Renal cortex interstitium (tissue), 11 donors: ENCODE data around the gene KCNT1. TPM values are rescaled to one million over a fixed set of nuclear protein-coding genes. Genes with fewer than 3 reads are reported as not detected.

Source experiments
- DNase-seq, 11 donors: peaks; one replicate each; pipeline ENCODE4 v3.0.0-alpha.2; 2013; ENCODE audit warnings: low read depth in 9 of 11, low spot score in 4 of 11; ENCODE audit errors: extremely low read depth in 1 of 11
- polyA plus RNA-seq, 3 donors: library from polyadenylated mRNA; unstranded; fragments of 120-200 nt; gene quantifications; one replicate each; pipeline ENCODE4 v1.2.1, GENCODE V29; 2013; ENCODE audit not compliant: insufficient read length in 3 of 3

Gene KCNT1
- polyA plus RNA-seq, 3 donors: 0.09 to 0.24 (median 0.24) TPM

- no peak for DNase-seq
These were observed 54.6 kb downstream of the KCNT1 start for GRCh38 chr9:135756576-135756975.

GRCh38 chr9:135757356-135757755 lies 55.4 kb downstream of the KCNT1 start:
- DNase-seq: peak in 2 of 11 donors; percentile 3 to 5

GRCh38 chr9:135758056-135758455 lies 56.1 kb downstream of the KCNT1 start:
- no peak for DNase-seq

GRCh38 chr9:135758870-135759269 lies 56.9 kb downstream of the KCNT1 start:
- DNase-seq: no peak

- no peak for DNase-seq
These were observed 57.8 kb downstream of the KCNT1 start for GRCh38 chr9:135759676-135760300.

- no peak for DNase-seq
These were observed 58.5 kb downstream of the KCNT1 start for GRCh38 chr9:135760465-135760864.

- DNase-seq: no peak
These were observed 59.3 kb downstream of the KCNT1 start for GRCh38 chr9:135761150-135761844.

GRCh38 chr9:135761845-135762168 lies 59.8 kb downstream of the KCNT1 start:
- DNase-seq: no peak

GRCh38 chr9:135762921-135763320 lies 60.9 kb downstream of the KCNT1 start:
- DNase-seq: no peak

- no peak for DNase-seq
These were observed 61.9 kb downstream of the KCNT1 start for GRCh38 chr9:135763716-135764446.

- no peak for DNase-seq
These were observed 62.7 kb downstream of the KCNT1 start for GRCh38 chr9:135764731-135765130.

GRCh38 chr9:135765416-135765815 lies 63.4 kb downstream of the KCNT1 start:
- DNase-seq: no peak

GRCh38 chr9:135766251-135766650 lies 64.3 kb downstream of the KCNT1 start:
- DNase-seq: no peak

- no peak for DNase-seq
These were observed 64.7 kb downstream of the KCNT1 start for GRCh38 chr9:135766707-135767106.

- DNase-seq: no peak
These were observed 66.7 kb downstream of the KCNT1 start for GRCh38 chr9:135768516-135769218.

GRCh38 chr9:135769489-135770202 lies 67.7 kb downstream of the KCNT1 start:
- DNase-seq: no peak

- DNase-seq: no peak
These were observed 68.2 kb downstream of the KCNT1 start for GRCh38 chr9:135770203-135770535.

GRCh38 chr9:135770771-135771170 lies 68.8 kb downstream of the KCNT1 start:
- DNase-seq: no peak

GRCh38 chr9:135771401-135772051 lies 69.5 kb downstream of the KCNT1 start:
- DNase-seq: no peak
